ENCODE results near the gene STAT2. TPM values are rescaled to one million over a fixed set of nuclear protein-coding genes. Genes with fewer than 3 reads are reported as not detected.

The STAT2 gene
- total and polyA plus RNA-seq, 2 of the 13 experiments (the other 11 are each of a cell fraction or from before 2014, with no cell fraction given) = 43.5 to 84.6 TPM

- no peak for TF ChIP-seq ZNF224 (CRISPR knock-in tag; IDR thresholded peaks at IDR 0.05)
- TF ChIP-seq ZNF740 (CRISPR knock-in tag; IDR thresholded peaks at IDR 0.05) = no peak
- no peak for TF ChIP-seq MLXIP (CRISPR knock-in tag; IDR thresholded peaks at IDR 0.05; ENCODE audit: borderline replicate concordance)
- TF ChIP-seq PRDM4 (CRISPR knock-in tag; IDR thresholded peaks at IDR 0.05; ENCODE audit: borderline replicate concordance) = no peak
- peak; percentile 79 for TF ChIP-seq CEBPB (IDR thresholded peaks at IDR 0.05; ENCODE audit: borderline replicate concordance, low read depth, low read length)
- TF ChIP-seq MAFK (conservative IDR thresholded peaks at IDR 0.05 in 1 of 2, IDR thresholded peaks at IDR 0.05 in 1 of 2; ENCODE audit: low read length in 2 of 2) = no peak
- no peak for TF ChIP-seq IRX3 (CRISPR knock-in tag; IDR thresholded peaks at IDR 0.05; ENCODE audit: borderline replicate concordance, low read depth)
- TF ChIP-seq PRMT3 (CRISPR knock-in tag; IDR thresholded peaks at IDR 0.05; ENCODE audit: borderline replicate concordance, low read depth) = no peak
- TF ChIP-seq MLX (CRISPR knock-in tag; IDR thresholded peaks at IDR 0.05) = no peak
- TF ChIP-seq ETV5 (CRISPR knock-in tag; IDR thresholded peaks at IDR 0.05; ENCODE audit: borderline replicate concordance) = no peak
- TF ChIP-seq ZNF629 (CRISPR knock-in tag; conservative IDR thresholded peaks at IDR 0.05) = no peak
- TF ChIP-seq REXO4 (CRISPR knock-in tag; IDR thresholded peaks at IDR 0.05; ENCODE audit: borderline replicate concordance) = no peak
- no peak for TF ChIP-seq ZNF343 (CRISPR knock-in tag; IDR thresholded peaks at IDR 0.05)
- TF ChIP-seq ZFP62 (CRISPR knock-in tag; IDR thresholded peaks at IDR 0.05) = no peak
- no peak for TF ChIP-seq SIN3B (IDR thresholded peaks at IDR 0.05; ENCODE audit: low read length)
- TF ChIP-seq RXRA (CRISPR knock-in tag; IDR thresholded peaks at IDR 0.05) = no peak
- TF ChIP-seq NCOA1 (CRISPR knock-in tag; IDR thresholded peaks at IDR 0.05) = no peak
- TF ChIP-seq SP4 (CRISPR knock-in tag; IDR thresholded peaks at IDR 0.05) = no peak
These were observed 63.6 kb downstream of the STAT2 start (continued) for GRCh38 chr12:56296295-56296694.
